ENCODE measurements around the gene SLCO1C1. TPM values are rescaled to one million over a fixed set of nuclear protein-coding genes. Genes with fewer than 3 reads are reported as not detected.
"Not testable (repeated sequence)": the region's sequence is repeated elsewhere in the genome, so short reads cannot be mapped to it uniquely, and the experiment has no call there.

SLCO1C1 gene
- total and polyA plus RNA-seq, 8 donors: 0.20 to 3.7 (median 3.1) TPM; not detected in 5

DNA sequence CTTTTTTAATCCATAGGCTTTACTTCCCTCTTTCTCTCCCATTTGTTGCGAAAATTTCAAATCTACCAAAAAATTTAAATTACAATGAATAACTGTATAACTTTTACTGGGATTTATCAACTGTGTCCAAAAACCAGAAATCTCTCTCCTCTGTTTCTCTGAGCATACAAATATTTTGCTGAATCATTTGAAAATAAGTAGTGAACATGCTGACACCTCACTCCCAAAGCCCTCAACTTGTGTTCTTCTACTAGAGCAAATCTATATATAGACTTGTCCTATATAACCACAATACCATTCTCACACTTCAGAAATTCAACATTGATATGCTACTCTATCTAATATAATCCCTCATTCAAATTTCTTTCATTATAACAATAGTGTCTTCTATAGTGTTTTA lies 53.1 kb downstream of the SLCO1C1 start:
- no peak overlapping the region for H3K4me3 ChIP-seq
- H3K27ac ChIP-seq: no peak overlapping the region
- intact Hi-C loops (cut with DNase I; ENCODE audit: low total_unique reads): no loop called here
- no peaks in the 10 kb centered on the region for H3K27me3 ChIP-seq
- no peak for DNase-seq
- no peaks in the 10 kb centered on the region for H3K9me3 ChIP-seq
- no peak for TF ChIP-seq POLR2AphosphoS5 (IDR thresholded peaks at IDR 0.05)
- TF ChIP-seq EP300 (IDR thresholded peaks at IDR 0.05): no peak
- no peak for TF ChIP-seq POLR2A (IDR thresholded peaks at IDR 0.05)
- TF ChIP-seq CTCF (IDR thresholded peaks at IDR 0.05): no peak
- WGBS, 5 donors: 91 to 96% (median 93%) methylated on average over 1 of the region's 1 CpG
- H3K4me1 ChIP-seq: no peaks in the 10 kb centered on the region
- no peaks in the 10 kb centered on the region for H3K36me3 ChIP-seq

DNA sequence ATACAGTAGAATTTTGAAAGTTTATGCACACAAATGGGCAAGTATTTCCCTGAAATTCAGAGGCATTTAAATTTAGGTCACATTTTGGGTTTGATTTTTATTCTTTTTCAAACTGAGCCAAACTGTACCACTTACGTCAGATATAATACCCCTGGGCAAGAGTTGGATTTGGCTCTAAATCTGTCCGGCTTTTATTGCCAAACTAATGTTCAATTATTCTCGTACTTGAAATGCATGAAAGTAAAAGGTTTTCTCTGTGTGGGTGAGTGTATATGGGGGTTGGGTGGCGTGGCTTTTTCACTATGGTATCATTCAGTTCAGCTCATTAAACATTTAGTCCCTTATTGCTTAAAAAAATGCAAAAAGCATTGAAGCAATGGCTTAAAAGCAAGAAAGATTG lies 55.9 kb downstream of the SLCO1C1 start:
- Histone ChIP-seq H3K27me3 (no peaks in the 10 kb centered on the region), H3K36me3 (no peaks in the 10 kb centered on the region), H3K4me1 (no peaks in the 10 kb centered on the region), H3K9me3 (no peaks in the 10 kb centered on the region), H3K4me3 (no peak overlapping the region), H3K27ac (no peak overlapping the region)
- DNase-seq: no peak
- WGBS, 5 donors: 64 to 85% (median 76%) methylated on average over 4 of the region's 4 CpGs
- TF ChIP-seq CTCF (IDR thresholded peaks at IDR 0.05) (no peak), EP300 (IDR thresholded peaks at IDR 0.05) (no peak), POLR2A (IDR thresholded peaks at IDR 0.05) (no peak), POLR2AphosphoS5 (IDR thresholded peaks at IDR 0.05) (no peak)
- intact Hi-C loops (cut with DNase I; ENCODE audit: low total_unique reads): no loop called here

DNA sequence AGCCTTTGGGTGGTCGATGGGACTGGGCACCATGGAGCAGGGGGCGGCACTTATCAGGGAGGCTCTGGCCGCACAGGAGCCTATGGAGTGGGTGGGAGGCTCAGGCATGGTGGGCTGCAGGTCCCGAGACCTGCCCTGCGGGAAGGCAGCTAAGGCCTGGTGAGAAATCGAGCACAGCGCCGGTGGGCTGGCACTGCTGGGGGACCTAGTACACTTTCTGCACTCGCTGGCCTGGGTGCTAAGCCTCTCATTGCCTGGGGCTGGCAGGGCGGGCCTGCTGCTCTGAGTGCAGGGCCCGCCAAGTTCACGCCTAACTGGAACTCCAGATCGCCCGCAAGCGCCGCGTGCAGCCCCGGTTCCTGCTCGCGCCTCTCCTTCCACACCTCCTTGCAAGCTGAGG lies 82.3 kb downstream of the SLCO1C1 start:
- no peaks in the 10 kb centered on the region for H3K27me3 ChIP-seq
- intact Hi-C loops (cut with DNase I; ENCODE audit: low total_unique reads): no loop called here
- no peaks in the 10 kb centered on the region for H3K36me3 ChIP-seq
- TF ChIP-seq POLR2A (IDR thresholded peaks at IDR 0.05): no peak
- TF ChIP-seq EP300 (IDR thresholded peaks at IDR 0.05): no peak
- no peak for TF ChIP-seq CTCF (IDR thresholded peaks at IDR 0.05)
- no peak for TF ChIP-seq POLR2AphosphoS5 (IDR thresholded peaks at IDR 0.05)
- H3K4me1 ChIP-seq: no peaks in the 10 kb centered on the region
- H3K4me3 ChIP-seq: no peak overlapping the region
- H3K9me3 ChIP-seq: peaks cover 0 to 8% (median 0%) of the 10 kb centered on the region in 4 donors
- no peak for DNase-seq
- 85 to 97% (median 88%) methylated on average over 7 to 20 of the region's 20 CpGs for WGBS, 5 donors
- no peak overlapping the region for H3K27ac ChIP-seq

- no peaks in the 10 kb centered on the region for H3K27me3 ChIP-seq
- no peaks in the 10 kb centered on the region for H3K36me3 ChIP-seq
- no peaks in the 10 kb centered on the region for H3K4me1 ChIP-seq
- H3K4me3 ChIP-seq: no peak overlapping the region
- 45 to 66% (median 49%) methylated on average over 2 of the region's 2 CpGs for WGBS, 5 donors
- intact Hi-C loops (cut with DNase I; ENCODE audit: low total_unique reads): no loop called here
- H3K9me3 ChIP-seq: peaks cover 0 to 8% (median 0%) of the 10 kb centered on the region in 4 donors
- no peak overlapping the region for H3K27ac ChIP-seq
- no peak for TF ChIP-seq CTCF (IDR thresholded peaks at IDR 0.05)
- peak in 1 of 2 donors; percentile 33 for DNase-seq
These were observed 83.8 kb downstream of the SLCO1C1 start for GRCh38 chr12:20778969-20779368.

GRCh38 chr12:20779971-20780370 lies 84.8 kb downstream of the SLCO1C1 start:
- H3K27ac ChIP-seq; H3K27me3 ChIP-seq; H3K4me1 ChIP-seq; H3K36me3 ChIP-seq; intact Hi-C loops (cut with DNase I; ENCODE audit: low total_unique reads); DNase-seq; H3K9me3 ChIP-seq; H3K4me3 ChIP-seq: not testable (repeated sequence)
- 43 to 97% (median 70%) methylated on average over 2 to 3 of the region's 3 CpGs for WGBS, 5 donors

DNA sequence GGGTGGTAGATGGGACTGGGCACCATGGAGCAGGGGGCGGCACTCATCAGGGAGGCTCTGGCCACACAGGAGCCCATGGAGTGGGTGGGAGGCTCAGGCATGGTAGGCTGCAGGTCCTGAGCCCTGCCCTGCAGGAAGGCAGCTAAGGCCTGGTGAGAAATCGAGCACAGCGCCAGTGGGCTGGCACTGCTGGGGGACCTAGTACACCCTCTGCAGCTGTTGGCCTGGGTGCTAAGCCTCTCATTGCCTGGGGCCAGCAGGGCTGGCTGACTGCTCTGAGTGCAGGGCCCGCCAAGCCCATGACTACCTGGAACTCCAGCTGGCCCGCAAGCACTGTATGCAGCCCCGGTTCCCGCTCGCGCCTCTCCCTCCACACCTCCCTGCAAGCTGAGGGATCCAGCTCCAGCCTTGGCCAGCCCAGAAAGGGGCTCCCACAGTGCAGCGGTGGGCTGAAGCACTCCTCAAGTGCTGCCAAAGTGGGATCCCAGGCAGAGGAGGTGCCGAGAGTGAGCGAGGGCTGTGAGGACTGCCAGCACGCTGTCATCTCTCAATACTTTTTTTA lies 88.7 kb downstream of the SLCO1C1 start:
- H3K9me3 ChIP-seq; DNase-seq; H3K4me1 ChIP-seq; H3K36me3 ChIP-seq; intact Hi-C loops (cut with DNase I; ENCODE audit: low total_unique reads); H3K27me3 ChIP-seq; H3K27ac ChIP-seq; H3K4me3 ChIP-seq: not testable (repeated sequence)
- WGBS, 5 donors: 92 to 96% (median 96%) methylated on average over 10 to 13 of the region's 13 CpGs
